MM.1S (cell line): ENCODE data around the gene PTPN13.

Experiments used
- DNase-seq: peaks from one replicate; pipeline ENCODE4 v3.0.0-alpha.2; 2015
- H2AFZ ChIP-seq: fragments of 300-600 bp; sonication (generic); 2 replicates; pipeline ENCODE4 v1.6.0; 2016; ENCODE audit warnings: antibody characterized with exemption, low read length
- H3F3A ChIP-seq: fragments of 300-600 bp; sonication (generic); 2 replicates; pipeline ENCODE4 v1.6.1; 2016; ENCODE audit warnings: mild to moderate bottlenecking, antibody characterized with exemption, low read length, moderate library complexity, mixed read lengths; ENCODE audit not compliant: insufficient read depth
- H3K27ac ChIP-seq: fragments of 300-600 bp; sonication (generic); 2 replicates; pipeline ENCODE4 v1.5.1; 2016; ENCODE audit warnings: mild to moderate bottlenecking, low read length
- H3K27me3 ChIP-seq: fragments of 300-600 bp; sonication (generic); replicated peaks from 2 replicates; pipeline ENCODE4 v1.6.0; 2016; ENCODE audit warnings: low read length; ENCODE audit not compliant: insufficient read depth
- H3K36me3 ChIP-seq: fragments of 300-600 bp; sonication (generic); replicated peaks from 2 replicates; pipeline ENCODE4 v1.6.1; 2016; ENCODE audit warnings: mild to moderate bottlenecking, low read length, mixed read lengths; ENCODE audit not compliant: insufficient read depth
- H3K4me1 ChIP-seq: fragments of 300-600 bp; sonication (generic); 2 replicates; pipeline ENCODE4 v1.6.1; 2016; ENCODE audit warnings: low read length, mixed read lengths
- H3K4me2 ChIP-seq: fragments of 300-600 bp; sonication (generic); 2 replicates; pipeline ENCODE4 v1.6.0; 2016; ENCODE audit warnings: low read depth, low read length
- H3K4me3 ChIP-seq: fragments of 300-600 bp; sonication (generic); 2 replicates; pipeline ENCODE4 v1.5.1; 2016; ENCODE audit warnings: low read length, mixed read lengths
- H3K79me2 ChIP-seq: fragments of 300-600 bp; sonication (generic); 2 replicates; pipeline ENCODE4 v1.6.1; 2016; ENCODE audit warnings: mixed run types, low read length, mixed read lengths
- H3K9ac ChIP-seq: fragments of 300-600 bp; sonication (generic); 2 replicates; pipeline ENCODE4 v1.6.1; 2016; ENCODE audit warnings: low read length, mixed read lengths
- H3K9me2 ChIP-seq: fragments of 300-600 bp; sonication (generic); replicated peaks from 2 replicates; pipeline ENCODE4 v1.6.1; 2016; ENCODE audit warnings: mild to moderate bottlenecking, low read length, mixed read lengths; ENCODE audit not compliant: insufficient read depth
- H3K9me3 ChIP-seq: fragments of 300-600 bp; sonication (generic); replicated peaks from 2 replicates; pipeline ENCODE4 v1.6.1; 2016; ENCODE audit warnings: mild to moderate bottlenecking, low read length, mixed read lengths; ENCODE audit not compliant: insufficient read depth
- H4K20me1 ChIP-seq: fragments of 300-600 bp; sonication (generic); 2 replicates; pipeline ENCODE4 v1.6.1; 2016; ENCODE audit warnings: mild to moderate bottlenecking, low read length, moderate library complexity, mixed read lengths; ENCODE audit not compliant: insufficient read depth
- EZH2 ChIP-seq: fragments of 300-600 bp; sonication (generic); optimal IDR thresholded peaks from 2 replicates; pipeline ENCODE3; 2017; ENCODE audit warnings: low read depth, mild to moderate bottlenecking, antibody characterized with exemption, low read length, mixed read lengths
- EZH2phosphoT487 ChIP-seq: fragments of 300-600 bp; sonication (generic); IDR thresholded peaks from 2 replicates; pipeline ENCODE4 v1.6.1; 2018; ENCODE audit warnings: antibody characterized with exemption, low read length
- TF ChIP-seq, protein P1 (sequence below): fragments of 300-600 bp; sonication (generic); IDR thresholded peaks from 2 replicates; pipeline ENCODE4 v1.5.1; 2016; ENCODE audit warnings: antibody characterized with exemption, low read length, mixed read lengths

PTPN13 gene

DNA sequence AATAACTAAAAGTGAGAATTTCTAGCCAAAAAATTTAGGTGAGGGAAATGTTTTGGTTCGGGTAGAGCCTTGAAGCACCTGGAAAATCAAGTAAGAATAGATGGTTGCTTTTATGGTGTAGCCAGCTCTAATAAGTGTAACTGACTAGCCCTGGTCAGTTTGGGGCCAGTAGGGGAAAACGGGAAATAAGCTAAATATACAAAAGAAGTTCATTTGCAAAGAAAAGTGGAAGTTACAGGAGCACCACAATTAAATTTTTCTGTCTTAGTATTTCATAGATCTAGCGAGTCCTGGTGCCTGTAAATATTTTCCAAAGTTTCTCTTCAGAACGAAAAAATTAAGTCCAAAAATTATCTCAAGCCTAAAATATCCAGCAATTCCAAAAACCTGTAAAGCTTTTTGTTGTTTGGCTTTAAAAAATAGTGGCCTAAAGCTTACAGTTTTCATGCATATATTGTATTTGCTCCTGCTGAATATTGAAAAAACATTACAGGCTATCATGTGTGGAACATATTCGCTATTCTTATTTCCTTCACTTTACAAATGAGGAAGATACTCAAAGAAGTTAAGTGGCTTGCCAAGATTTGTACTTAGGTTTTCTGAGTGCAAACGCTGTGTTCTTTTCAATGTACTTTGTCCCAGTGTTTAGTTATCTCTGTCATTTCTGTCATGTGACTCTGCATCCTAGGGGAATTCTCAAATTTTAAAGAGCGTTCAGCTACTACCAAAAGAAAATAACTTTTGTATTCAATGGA, 7.3 kb upstream of the PTPN13 start:
- TF ChIP-seq EZH2phosphoT487 (no peak), EZH2 (no peak)
- TF ChIP-seq, protein P1, sequence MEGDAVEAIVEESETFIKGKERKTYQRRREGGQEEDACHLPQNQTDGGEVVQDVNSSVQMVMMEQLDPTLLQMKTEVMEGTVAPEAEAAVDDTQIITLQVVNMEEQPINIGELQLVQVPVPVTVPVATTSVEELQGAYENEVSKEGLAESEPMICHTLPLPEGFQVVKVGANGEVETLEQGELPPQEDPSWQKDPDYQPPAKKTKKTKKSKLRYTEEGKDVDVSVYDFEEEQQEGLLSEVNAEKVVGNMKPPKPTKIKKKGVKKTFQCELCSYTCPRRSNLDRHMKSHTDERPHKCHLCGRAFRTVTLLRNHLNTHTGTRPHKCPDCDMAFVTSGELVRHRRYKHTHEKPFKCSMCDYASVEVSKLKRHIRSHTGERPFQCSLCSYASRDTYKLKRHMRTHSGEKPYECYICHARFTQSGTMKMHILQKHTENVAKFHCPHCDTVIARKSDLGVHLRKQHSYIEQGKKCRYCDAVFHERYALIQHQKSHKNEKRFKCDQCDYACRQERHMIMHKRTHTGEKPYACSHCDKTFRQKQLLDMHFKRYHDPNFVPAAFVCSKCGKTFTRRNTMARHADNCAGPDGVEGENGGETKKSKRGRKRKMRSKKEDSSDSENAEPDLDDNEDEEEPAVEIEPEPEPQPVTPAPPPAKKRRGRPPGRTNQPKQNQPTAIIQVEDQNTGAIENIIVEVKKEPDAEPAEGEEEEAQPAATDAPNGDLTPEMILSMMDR = no peak
- no peaks in the 10 kb centered on the region for H3K79me2 ChIP-seq
- H3K4me3 ChIP-seq = no peak overlapping the region
- no peak overlapping the region for H2AFZ ChIP-seq
- no peaks in the 10 kb centered on the region for H3F3A ChIP-seq
- no peaks in the 10 kb centered on the region for H3K4me1 ChIP-seq
- no peaks in the 10 kb centered on the region for H4K20me1 ChIP-seq
- no peak overlapping the region for H3K27ac ChIP-seq
- no peak for DNase-seq
- H3K4me2 ChIP-seq = no peak overlapping the region
- no peaks in the 10 kb centered on the region for H3K9me3 ChIP-seq
- no peaks in the 10 kb centered on the region for H3K27me3 ChIP-seq
- no peak overlapping the region for H3K9ac ChIP-seq
- H3K9me2 ChIP-seq = no peaks in the 10 kb centered on the region
- H3K36me3 ChIP-seq = no peaks in the 10 kb centered on the region

DNA sequence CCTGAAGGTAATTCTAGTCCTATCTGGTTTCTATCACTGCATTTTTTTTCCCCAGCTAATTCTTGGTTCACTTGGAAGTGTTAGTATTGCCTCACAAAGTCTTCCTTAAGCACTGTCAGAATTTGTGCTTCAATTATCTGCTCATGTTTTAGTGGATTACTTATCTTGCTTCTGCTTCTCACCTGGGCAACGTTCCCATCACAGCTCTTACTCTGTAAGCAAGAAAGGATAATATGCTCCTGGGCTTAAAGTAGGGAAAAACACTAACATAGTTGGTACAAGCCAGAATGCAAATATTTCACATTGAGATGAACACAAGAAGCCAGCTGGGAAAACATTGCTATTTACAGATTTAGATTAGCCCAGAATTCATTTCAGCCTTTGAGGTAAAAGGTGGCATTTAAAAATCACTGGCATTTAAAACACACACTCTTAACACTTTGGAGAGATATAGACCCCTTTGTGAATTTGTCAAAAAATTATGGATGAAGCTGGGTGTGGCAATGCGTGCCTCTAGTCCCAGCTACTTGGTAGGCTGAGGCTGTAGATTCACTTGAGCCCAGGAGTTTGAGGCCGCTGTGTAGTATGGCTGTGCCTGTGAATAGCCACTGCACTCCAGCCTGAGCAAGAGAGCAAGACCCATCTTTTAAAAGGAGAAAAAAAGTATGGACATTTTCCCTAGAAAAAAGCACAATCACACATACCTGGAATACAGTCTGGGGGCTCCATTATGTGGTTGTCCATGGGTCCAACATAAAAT, 6.6 kb upstream of the PTPN13 start:
- no peaks in the 10 kb centered on the region for H3K4me1 ChIP-seq
- H3K4me3 ChIP-seq = no peak overlapping the region
- H3K79me2 ChIP-seq = no peaks in the 10 kb centered on the region
- no peak for DNase-seq
- H3F3A ChIP-seq = no peaks in the 10 kb centered on the region
- TF ChIP-seq, protein P1 = no peak
- TF ChIP-seq EZH2 = no peak
- no peak for TF ChIP-seq EZH2phosphoT487
- no peaks in the 10 kb centered on the region for H4K20me1 ChIP-seq
- no peaks in the 10 kb centered on the region for H3K9me2 ChIP-seq
- no peaks in the 10 kb centered on the region for H3K27me3 ChIP-seq
- no peak overlapping the region for H3K27ac ChIP-seq
- no peak overlapping the region for H3K9ac ChIP-seq
- H3K36me3 ChIP-seq = no peaks in the 10 kb centered on the region
- no peaks in the 10 kb centered on the region for H3K9me3 ChIP-seq
- no peak overlapping the region for H2AFZ ChIP-seq
- no peak overlapping the region for H3K4me2 ChIP-seq

DNA sequence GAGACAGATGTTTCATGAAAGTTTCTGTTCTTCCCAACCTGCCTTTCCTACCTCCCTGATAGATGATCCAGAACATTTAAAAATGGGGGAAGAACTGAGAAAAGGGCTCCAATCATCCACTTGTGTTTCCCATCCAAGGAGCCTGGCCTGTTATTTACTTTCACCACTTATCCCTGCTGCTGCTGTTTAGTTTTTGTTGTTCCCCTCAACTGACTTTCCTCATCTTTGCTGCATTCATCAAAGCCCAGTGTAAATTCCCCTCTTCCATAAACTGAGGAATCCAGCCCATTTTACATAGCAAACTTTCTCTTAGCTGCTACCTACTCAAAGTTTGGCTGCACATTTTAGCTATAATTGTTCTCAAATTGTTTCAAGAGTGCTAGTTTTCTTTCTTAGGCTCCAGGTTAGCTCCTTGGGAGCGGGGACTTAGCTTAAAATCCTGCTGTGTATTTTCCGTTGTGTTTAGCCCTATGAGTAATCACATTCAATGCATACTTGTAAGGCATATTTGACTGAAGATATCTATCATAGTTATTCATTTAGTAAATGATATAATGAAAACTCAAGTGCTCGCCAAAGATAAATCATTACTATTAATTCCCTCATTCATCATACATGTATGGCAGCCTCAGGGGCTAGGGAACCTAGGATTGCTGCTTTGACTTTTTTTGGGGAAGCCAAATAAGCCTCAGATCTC, 1.4 kb upstream of the PTPN13 start:
- Histone ChIP-seq H3K27me3 (no peaks in the 10 kb centered on the region), H2AFZ (no peak overlapping the region), H3F3A (0 out of 2 replicates have a peak, but pooled peaks cover 10% of the 10 kb centered on the region), H3K9me2 (no peaks in the 10 kb centered on the region), H3K9me3 (no peaks in the 10 kb centered on the region), H3K4me2 (no peak overlapping the region), H3K27ac (no peak overlapping the region), H3K79me2 (no peaks in the 10 kb centered on the region), H3K4me1 (0 out of 2 replicates have a peak, but pooled peaks cover 10% of the 10 kb centered on the region), H3K4me3 (no peak overlapping the region), H3K9ac (no peak overlapping the region), H4K20me1 (no peaks in the 10 kb centered on the region), H3K36me3 (no peaks in the 10 kb centered on the region)
- DNase-seq = no peak
- TF ChIP-seq, protein P1 = no peak
- TF ChIP-seq EZH2phosphoT487 (no peak), EZH2 (no peak)
